Measurements from ENCODE around the gene SCNN1A.
A peak's percentile ranks its signal among the peaks of the same experiment; 100 is the strongest.

Gene SCNN1A

GRCh38 chr12:6375269-6376078, at the start of gene SCNN1A:
Gene SCNN1A, minus strand, starts transcription at chr12:6375563. Its CDS starts 780 bp downstream, at chr12:6374783.
- no peak for DNase-seq

DNA sequence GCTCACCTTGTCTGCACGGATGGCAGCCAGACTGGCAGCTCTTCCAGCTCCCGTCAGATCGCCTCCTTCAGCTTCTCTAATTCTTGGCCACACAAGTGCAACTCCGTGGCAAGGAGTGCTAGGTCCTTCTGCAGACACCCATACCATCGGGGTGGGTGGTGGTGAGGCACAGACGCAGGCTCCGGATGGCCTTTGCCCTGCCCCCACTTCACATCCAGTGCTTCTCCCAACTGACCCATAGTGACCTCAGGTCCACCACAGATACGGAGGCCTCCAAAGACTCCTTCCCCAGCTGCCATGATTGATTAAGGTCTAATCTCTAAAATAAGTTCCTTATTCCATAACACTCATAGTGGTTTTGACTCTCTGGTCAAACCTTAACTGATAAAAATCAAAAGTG, 49.5 kb upstream of the SCNN1A start:
- no peak for DNase-seq

GRCh38 chr12:6424008-6424347, 48.6 kb upstream of the SCNN1A start:
- no peak for DNase-seq

GRCh38 chr12:6423267-6424007, 48.1 kb upstream of the SCNN1A start:
- peak; percentile 82 for DNase-seq

- no peak for DNase-seq
Measured at GRCh38 chr12:6420364-6420763, 45.0 kb upstream of the SCNN1A start.

- no peak for DNase-seq
Measured at GRCh38 chr12:6418796-6419195, 43.4 kb upstream of the SCNN1A start.

DNA sequence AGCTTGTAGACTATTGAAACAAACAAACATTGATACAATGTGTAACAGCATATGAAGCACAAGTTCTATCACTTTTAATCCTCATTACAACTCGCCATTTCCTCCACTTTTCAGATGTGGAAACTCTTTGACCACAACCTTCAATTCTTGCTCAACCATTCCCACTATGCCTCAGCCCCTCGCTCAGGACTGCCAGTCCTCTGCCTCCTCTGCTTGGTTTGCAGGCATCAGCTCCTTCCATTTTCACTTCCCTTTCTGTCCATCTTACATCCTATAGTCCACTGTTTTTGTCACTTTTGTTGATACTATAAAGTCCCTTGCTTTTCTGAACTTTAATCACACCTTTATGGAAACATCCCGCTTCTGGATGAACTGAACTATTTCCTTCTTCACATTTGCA, 41.2 kb upstream of the SCNN1A start:
- DNase-seq = no peak

- DNase-seq = no peak
Measured at GRCh38 chr12:6407236-6407954, 32.0 kb upstream of the SCNN1A start.

- DNase-seq = no peak
Measured at GRCh38 chr12:6405963-6406362, 30.6 kb upstream of the SCNN1A start.

- DNase-seq = no peak
Measured at GRCh38 chr12:6404390-6404789, 29.0 kb upstream of the SCNN1A start.

GRCh38 chr12:6399884-6400644, 24.7 kb upstream of the SCNN1A start:
- no peak for DNase-seq

DNA sequence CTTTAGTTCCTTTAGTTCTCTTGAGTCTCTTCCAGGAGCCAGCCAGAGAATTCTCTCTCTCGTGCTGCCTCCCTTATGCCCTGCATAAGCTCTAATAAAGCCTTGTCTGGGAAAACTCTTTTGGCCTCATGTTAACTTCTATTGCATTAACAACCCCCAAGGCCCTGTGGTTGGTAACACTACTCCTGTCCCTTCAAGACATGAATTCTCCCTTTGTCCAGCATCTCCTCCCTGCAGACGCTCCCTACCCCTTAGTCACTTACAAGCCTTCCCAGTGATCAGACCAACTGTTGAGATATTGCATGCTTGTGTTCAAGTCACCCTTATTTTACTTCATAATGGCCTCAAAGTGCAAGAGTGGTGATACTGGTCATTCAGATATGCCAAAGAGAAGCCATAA, 20.7 kb upstream of the SCNN1A start:
- no peak for DNase-seq

DNA sequence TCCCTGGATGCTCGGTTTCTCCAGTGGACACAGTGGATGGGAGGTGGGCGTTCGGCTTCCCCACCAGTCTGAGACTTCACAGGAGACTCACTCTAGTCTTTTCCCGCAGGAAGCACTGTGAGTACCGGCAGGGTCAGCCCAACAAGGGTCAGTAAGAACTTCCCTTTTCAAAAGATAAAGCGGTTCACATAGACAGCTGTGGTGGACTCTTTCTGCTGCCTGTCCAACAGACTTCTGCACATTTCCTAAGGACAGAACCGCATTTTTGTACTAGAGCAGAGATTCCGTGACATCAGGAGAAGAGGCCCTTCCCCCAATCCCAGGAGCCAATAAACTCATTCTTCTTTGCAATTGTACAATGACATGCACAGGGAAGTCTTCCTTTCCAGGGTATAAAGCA, 19.0 kb upstream of the SCNN1A start:
- DNase-seq = no peak

DNA sequence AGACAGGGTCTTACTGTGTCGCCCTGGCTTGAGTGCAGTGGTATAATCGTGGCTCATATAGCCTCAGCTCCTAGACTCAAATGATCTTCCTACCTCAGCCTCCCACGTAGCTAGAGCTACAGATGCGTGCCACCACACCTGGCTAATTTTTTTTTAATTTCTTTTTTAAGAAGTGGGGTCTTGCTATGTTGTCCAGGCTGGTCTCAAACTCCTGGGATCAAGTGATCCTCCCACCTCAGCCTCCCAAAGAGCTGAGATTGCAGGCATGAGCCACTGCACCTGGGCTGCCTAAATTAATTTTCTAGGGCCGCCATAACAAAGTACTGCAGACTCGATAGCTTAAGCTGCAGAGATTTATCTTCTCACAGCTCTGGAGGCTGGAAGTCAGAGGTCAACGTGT, 17.7 kb upstream of the SCNN1A start:
- no peak for DNase-seq

DNA sequence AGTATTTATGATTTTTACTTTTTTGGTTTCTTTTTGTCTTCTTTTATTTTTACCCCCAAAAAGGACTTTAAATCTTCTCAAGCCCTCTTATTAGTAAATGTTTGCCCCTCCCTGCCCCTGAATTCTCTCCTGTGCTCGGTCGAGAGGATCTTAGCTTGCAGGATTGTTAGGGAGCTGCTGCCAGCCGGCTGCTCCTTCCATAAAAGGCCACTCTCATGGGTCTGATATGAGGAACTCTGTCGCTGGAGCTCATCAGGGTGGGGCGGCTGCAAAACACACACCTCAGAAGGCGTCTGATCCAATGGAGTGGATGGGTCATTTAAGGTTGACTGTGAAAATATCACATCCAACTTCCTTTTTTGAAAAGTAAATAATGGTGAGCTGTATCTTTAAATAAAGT, 17.1 kb upstream of the SCNN1A start:
- DNase-seq = no peak

DNA sequence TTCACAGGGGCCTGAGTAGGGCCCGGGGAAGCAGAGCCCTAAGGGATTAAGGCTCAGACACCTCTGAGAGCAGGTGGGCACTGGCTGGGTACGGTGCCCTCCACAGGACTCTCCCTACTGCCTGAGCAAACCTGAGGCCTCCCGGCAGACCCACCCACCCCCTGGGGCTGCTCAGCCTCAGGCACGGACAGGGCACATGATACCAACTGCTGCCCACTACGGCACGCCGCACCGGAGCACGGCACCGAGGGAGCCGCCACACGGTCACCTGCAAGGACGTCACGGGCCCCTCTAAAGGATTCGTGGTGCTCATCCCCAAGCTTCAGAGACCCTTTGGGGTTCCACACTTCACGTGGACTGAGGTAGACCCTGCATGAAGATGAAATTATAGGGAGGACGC, 15.7 kb upstream of the SCNN1A start:
- no peak for DNase-seq

- DNase-seq = no peak
Measured at GRCh38 chr12:6390084-6390799, 14.9 kb upstream of the SCNN1A start.

DNA sequence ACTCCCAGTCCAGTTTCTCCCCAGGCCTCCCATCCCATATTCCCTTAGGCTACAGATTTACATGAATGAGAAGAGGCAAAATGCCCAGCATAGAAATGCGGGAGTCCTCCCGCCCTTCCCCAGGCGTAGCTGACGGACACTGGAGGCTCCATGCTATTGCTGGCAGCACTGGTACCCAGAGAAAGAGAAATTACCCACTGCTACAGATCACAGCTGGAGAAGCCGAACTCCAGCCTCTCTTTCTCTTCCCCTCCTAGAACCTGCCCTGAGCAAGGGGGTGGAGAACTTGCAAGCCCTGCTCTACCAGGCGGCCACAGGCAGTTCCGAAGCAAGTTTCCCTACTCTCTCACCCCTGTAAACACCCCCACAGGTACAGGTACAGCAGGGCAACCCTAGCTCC, 12.2 kb upstream of the SCNN1A start:
- no peak for DNase-seq

- no peak for DNase-seq
Measured at GRCh38 chr12:6386491-6386890, 11.1 kb upstream of the SCNN1A start.

GRCh38 chr12:6386038-6386437, 10.7 kb upstream of the SCNN1A start:
- DNase-seq = no peak

- no peak for DNase-seq
Measured at GRCh38 chr12:6384499-6385436, 9.4 kb upstream of the SCNN1A start.

Data from NCI-H1048 (cell line).